ENCODE results near the gene SORCS3.

The SORCS3 gene

DNA sequence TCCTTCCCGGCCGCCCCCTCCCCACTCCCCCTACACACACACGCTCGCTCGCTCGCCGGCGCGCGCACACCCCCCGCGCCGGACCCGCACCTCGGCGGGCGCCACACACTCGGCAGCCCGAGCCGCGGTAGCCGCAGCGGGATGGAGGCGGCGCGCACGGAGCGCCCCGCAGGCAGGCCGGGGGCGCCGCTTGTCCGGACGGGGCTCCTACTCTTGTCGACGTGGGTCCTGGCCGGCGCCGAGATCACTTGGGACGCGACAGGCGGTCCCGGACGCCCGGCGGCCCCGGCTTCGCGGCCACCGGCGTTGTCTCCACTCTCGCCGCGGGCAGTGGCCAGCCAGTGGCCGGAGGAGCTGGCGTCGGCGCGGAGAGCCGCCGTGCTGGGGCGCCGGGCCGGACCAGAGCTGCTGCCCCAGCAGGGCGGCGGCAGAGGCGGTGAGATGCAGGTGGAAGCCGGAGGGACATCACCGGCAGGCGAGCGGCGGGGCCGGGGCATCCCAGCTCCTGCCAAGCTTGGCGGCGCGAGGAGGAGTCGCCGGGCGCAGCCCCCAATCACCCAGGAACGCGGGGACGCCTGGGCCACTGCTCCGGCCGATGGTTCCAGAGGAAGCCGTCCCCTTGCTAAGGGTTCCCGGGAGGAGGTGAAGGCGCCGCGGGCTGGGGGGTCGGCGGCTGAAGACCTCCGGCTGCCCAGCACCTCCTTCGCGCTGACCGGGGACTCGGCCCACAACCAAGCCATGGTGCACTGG, at the start of gene SORCS3:
TSS of gene SORCS3 (plus strand) at position 104 of the 750 bp plus-strand sequence.
- DNase-seq (ENCODE audit: low read depth), result no peak

DNA sequence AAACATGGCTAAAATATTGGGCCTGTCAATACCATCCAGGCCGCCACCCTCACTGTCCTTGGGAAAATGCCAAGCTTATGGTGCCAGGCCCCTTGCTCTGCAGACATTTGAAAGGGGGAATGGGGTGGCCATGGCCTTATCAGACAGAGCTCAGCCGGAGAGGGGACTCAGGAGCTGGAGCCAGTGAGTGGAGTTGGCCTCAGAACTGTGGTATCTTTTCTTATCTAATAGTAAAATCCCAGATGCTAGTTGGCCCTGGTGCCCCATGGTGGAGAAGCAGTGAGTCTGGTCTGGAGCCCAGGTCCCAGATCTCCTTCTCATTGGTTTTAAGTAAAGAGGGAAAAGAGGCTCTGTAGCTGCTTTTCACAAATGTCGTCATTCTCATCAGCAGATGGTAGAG, 49.6 kb upstream of the SORCS3 start:
- no peak for DNase-seq (ENCODE audit: low read depth)

DNA sequence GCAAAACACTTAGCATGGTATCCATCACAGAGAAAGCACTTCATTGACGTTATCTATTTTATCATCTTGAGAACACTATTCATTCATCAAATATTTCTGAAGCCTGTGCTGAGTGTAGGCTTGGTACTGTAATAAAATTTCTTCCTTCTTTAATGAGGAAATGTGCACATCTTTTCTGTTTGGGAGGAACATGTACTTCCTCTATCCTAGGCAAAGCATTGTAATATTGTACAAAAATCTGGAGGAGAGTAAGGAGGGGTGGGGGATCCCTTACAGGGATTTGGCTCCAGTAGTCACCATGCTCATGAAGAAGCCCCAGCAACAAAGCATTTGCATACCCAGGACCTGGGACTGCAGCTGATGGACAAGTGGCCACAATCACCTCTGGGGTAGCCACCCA, 39.9 kb upstream of the SORCS3 start:
- DNase-seq (ENCODE audit: low read depth), result no peak

DNA sequence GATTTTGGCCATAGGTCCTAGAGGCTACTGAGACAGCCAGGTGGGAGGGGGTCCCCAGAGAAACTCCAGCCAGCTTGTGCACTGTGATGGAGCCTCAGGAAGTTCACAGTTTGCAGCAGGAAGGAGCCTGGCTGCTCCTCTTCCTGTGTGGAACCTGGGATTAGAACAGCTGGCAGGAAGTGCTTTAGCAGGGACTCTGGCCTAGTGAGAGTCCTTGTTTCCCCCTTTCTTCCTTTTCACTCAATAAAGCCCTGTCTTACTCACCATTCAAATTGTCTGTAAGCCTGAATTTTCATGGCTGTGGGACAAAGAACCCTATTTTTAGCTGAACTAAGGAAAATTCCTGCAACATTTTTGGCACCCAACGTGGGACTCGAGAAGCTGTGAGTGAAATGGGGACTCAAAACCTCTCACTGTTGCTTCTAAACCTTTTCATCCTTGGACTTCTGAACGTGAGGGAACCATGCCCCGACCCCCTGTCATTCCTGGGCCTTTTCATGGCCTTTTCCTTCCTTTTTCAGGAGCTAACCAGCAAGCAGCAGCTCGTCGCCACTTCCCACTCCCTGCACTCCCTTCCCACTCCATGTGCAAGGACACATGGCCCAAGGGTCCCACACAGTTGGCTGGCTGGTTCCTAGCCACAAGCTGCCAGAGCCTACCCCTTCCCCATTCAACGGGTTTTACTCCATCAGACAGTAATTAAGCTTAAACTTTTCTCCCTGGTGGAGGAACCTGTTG, 32.8 kb upstream of the SORCS3 start:
- no peak for DNase-seq (ENCODE audit: low read depth)

DNA sequence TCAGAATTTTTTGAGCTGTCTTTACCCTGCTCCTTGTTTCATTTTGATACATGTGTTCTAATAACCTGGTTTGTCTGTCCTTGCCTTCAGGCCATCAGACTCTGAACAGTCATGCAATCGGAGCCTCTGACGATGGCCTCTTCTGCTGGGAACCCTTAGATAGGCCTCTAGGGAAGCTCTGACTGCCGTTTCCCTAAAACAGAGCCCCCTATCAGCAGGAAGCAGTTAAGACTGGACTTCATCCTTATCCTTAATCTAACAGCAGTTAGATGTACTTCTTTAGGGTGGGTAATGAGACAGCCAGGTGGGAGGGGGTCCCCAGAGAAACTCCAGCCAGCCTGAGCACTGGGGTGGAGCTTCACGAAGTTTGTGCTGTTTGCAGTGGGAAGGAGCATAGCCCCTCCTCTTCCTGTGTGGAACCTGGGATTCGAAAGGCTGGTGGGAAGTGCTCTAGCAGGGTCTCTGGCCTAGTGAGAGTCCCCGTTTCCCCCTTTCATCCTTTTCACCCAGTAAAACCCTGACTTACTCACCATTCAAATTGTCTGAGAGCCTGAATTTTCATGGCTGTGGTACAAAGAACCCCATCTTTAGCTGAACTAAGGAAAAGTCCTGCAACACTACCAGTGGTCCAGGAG, 28.4 kb upstream of the SORCS3 start:
- DNase-seq (ENCODE audit: low read depth), result no peak

DNA sequence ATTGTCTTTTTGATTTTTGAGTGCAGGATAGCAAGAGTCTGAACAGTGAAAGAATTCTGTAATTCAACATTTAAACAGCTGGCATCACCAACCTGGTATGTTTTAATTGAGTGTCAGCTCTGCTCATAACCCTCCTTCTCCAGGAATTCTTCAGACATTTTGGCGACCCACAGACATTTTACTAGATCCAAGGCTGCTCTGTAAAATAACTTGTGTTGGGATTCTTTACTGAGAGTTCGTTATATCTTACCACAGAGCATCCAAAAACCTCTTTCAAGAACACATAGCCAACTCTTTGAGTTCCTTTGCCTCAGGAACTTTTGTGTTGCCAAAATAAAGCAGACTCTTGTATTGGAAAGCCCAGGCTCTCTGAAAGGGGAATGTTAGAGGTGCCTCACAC, 27.7 kb upstream of the SORCS3 start:
- DNase-seq (ENCODE audit: low read depth), result no peak

DNA sequence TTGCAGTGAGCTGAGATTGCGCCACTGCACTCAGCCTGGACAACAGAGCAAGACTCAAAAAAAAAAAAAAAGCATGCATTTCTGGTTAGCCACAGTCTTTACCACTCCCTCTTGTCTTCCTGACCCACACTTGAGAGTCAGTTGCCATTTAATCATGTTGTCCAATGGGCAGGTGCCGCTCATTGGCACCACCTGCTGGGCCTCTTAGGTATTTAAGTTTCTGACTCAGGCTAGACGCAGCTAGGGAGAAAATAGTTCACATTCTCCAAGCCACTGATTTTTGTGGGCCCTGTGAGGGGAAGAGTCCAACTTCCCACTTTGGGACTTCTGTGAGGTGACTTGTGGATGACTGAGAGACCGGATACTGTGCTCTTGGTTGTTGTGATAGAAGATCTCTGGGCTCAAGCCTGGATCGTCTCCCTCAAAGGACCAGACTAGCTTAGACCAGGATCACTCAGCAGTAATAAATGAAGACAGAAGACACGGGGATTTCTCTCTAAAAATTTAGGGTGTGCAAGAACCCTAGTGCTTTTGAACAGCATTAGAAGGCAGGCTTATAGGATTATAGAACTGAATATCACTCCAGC, 26.8 kb upstream of the SORCS3 start:
- DNase-seq (ENCODE audit: low read depth), result no peak

DNA sequence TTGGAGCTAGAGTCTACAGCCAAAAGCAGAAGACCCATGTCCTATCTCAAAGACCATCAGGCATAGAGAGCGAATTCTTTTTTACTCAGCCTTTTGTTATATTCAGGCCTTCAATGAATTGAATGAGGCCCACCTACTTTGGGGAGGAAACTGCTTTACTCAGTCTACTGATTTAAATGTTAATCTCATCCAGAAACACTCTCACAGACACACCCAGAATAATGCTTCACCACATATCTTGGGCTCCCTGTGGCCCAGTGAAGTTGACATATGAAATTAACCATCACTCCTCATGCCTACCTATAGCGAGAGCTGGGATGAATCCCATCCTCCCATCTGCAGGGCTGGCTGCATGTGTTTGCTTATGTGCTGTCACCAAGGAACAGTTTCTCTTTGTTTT, 26.0 kb upstream of the SORCS3 start:
- no peak for DNase-seq (ENCODE audit: low read depth)

DNA sequence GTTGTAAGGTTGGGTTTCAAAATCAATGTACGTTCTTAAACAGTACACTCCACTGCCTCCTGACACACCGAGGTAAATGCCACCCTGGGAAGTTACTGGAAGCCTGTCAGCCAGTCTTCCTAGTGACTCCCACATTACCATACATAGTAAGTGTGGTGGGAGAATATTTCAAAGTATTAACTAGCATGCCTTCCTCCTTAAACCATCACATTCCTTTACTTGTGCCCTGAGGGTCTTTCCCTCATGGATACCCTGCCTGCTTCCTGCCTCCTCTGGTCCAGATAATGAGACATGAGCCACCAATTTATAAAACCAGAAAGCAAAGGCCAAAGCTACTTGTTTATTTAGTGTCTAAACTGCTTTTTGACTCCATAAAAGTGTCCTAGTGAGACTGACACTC, 23.3 kb upstream of the SORCS3 start:
- DNase-seq (ENCODE audit: low read depth), result no peak

DNA sequence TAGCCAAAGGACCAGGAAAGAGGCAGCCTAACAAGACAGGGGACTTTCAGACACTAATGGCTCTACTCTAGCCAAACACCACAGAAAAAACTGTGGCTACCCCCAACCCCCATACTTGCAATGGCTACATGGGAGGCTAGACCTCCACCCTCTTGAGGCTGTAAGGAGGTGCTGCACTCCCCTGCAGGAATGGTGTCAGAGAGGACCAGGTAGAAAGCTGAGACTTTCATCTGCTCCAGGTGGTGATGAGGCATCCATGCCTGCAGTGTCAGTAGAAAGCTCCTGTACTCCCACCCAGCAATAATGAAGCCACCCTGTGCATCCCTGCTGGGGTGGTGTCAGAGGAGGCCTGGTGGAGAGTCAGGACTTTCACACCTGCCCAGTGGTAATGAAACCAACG, 18.9 kb upstream of the SORCS3 start:
- DNase-seq (ENCODE audit: low read depth), result no peak

DNA sequence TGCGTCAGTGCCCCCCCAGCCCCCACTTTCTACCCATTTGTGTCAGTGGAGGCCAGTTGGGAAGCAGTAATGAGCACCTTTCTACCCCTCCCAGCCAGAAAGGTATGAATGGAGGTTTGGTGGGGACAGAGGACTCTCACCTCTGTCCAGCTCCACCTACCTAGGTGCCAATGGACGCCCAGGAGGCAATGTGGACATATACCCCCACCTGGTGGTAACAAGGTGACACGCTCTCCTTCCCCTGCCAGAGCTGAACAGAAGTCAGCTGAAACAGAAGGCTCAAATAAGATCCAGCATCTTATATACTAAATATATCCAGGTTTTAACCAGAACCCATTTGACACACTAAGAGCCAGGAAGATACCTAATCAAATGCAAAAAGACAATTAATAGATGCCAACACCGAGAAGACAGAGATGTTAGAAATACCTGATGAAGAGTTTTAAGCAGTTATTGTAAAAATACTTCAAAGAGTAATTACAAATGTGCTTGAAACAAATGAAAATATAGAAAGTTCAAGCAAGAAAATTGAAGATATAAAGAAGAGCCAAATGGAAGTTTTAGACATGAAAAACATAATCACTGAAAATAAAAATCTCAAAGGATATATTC, 18.4 kb upstream of the SORCS3 start:
- DNase-seq (ENCODE audit: low read depth), result no peak

DNA sequence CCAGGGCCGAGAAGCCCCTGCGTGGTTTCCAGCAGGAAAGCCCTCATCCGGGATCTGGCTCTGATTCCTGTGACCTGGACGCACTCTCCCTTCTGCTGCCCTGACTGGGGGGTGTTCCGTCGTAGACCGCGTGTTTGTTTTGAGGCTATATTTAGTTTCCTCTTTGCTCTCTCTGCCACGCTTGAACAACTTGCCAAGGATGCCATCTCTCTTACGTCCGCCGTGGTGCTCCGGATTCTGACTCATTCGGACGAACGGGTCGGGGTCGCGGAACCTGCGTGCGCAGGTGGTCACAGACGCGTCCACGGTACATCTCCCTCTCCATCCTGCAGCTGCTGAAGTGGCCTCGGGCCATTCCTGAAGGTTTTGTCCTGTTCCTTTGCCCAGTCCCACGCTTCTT, 10.4 kb upstream of the SORCS3 start:
- DNase-seq (ENCODE audit: low read depth), result no peak

DNA sequence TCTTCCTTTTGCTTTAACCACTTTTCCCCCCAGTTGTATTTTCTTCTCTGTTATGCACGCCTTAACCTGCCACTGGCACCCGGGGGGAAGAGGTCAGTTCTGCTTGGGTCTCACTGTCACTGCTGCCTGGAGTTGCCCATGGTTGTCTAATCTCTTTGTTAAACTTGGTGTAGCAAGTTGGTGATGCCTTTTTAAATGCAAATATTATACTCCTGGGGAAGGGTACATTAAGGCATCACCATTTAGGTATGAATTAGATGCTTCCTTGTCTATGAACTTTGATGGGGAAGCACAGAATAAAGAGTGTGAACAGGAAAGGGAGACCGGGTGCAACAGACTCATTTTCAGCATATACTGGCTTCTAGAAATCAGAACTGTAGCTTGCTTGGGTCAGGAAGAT, 9.1 kb upstream of the SORCS3 start:
- no peak for DNase-seq (ENCODE audit: low read depth)

DNA sequence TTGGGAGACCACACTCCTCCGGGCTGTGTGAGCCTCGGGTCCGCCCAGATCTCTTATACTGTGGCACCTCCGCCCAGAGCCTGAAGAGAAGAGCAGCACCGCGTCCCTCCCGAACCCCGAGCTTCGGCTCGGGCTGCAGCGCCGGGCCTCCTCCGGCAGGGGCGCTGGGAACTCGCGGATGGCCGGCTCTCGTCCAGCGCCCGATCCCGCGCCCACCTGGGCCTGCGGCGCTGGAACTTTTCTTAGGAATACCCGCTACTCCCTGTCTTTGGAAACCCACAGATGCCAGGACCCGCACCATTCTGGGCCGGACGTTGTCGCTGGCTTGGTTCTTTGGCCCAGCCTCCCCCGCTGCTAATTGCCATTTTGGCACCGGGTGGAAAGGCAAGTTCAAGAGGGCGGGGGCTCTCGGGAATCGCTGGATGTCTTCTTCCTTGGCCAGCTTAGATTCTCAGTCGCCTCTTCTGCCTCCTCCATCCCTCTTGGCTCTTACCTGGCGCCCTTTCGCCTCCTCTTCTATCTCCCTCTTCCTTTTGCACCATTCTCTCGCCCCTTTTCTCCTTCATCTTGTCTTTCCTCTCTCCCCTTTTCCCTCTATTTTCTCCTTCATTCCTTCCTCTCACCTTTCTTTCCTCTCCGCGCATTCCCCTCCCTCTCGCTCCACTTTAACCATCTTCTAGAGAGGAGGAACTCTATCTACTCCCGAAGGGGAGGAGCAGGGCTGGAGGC, 2.1 kb upstream of the SORCS3 start:
- no peak for DNase-seq (ENCODE audit: low read depth)

DNA sequence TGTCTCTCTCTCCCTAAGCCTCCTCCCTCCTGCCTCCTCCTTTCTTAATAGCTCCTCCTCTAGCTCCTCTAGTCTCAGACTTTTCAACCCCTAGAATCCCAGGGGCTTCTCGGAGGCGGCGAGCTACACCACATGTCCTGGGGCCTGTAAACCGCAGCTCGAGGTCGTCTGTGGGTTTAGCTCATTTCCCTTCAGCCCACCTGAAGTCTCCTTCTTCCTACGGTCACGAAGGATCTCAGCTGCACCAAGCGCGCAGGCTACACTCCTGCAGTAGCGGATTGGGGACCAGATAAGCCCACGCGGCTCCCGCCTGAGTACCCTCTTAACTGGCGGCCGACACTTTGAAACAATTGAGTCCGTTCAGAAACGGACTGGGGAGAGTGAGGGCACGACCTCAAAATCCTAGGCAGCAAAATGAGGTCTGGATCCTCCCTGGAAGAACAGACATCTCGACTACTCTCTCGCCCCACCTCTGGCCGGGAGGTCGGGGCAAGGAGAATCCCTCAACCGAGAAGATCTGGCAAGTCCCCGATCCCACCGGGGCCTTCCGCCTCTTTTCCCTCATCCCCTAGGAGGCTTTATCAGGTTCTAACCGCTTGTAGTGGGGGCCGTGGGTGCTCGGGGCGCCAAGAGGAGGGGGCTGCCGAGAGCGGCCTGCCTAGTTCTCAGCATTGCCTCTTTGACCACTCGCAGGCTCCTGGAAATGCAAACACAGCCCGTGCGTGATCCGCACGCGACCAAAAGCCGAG, 1.3 kb upstream of the SORCS3 start:
- DNase-seq (ENCODE audit: low read depth), result no peak

DNA sequence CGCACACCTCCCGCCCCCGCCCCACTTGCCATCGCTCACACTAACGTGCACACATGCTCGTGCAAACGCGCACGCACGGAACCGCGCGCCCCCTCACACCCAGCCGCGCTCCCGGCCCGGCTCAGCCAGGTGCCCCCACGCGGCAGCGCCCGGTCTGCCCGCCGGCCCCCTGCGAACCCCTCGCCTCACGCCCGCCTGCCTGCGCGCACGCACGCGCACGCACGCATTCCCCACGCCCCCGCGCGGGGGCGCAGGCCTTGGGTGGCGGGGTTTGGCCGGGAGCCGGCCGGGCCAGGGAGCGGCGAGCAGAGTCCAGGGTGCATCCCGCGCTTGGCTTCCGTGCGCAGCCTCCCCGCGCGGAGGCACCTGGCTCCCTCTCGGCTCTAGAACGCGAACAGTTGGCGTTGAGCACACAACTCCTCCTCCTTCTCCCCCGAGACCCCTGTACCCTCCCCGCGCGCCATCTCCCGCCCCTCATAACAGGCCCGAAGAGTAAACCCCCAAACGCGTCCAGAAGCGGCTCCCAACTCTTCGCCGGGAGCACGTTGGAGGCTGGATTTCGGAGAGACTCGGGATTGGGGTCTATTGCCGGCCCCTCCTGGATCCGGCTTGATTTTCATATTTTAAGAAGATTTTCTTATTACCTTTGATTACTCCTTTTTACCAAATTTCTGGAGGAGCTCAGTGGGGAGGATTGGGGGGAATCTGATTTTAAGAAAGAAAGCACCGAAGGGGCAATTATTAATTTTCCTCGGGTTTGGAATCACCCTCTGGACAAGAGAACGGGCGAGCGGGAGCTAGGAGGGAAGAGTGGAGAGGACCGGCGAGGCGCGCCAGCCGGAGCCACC, 527 bp upstream of the SORCS3 start:
- DNase-seq (ENCODE audit: low read depth), result no peak

DNA sequence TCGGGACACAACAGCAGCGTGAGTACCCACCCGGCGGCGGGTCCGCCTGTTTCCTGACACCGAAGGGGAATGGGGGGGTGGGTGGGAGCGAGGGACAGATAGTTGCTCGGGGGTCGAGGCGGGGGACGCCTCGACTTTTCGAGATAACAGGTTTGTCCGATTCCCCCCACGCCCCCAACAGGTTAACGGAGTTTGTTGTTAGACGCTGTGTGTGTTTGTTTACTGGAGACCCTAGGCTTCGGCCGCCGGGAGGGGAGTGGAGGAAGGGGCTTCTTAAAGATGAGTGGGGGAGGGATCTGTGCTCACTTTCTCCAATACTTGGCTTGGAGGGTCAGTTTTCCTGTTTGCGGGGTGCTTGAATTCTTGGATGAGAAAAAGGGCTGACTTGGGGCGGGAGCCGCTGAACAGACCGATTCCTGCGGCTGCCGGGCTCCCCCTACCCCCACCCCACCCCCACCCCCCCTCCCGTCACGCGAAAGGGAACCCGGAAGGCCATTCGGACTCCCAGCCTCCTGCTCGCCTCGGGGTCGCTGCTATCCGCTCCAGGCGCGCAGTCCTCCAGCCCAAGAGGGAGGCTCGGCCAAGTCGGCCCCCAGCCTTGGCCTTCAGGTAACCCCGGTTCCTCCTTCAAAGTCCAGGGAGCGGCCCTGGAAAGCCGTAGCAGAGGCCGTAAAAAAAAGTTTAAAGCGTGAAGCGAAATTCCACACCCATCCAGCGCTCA, 1.0 kb downstream of the SORCS3 start:
- DNase-seq (ENCODE audit: low read depth), result no peak

DNA sequence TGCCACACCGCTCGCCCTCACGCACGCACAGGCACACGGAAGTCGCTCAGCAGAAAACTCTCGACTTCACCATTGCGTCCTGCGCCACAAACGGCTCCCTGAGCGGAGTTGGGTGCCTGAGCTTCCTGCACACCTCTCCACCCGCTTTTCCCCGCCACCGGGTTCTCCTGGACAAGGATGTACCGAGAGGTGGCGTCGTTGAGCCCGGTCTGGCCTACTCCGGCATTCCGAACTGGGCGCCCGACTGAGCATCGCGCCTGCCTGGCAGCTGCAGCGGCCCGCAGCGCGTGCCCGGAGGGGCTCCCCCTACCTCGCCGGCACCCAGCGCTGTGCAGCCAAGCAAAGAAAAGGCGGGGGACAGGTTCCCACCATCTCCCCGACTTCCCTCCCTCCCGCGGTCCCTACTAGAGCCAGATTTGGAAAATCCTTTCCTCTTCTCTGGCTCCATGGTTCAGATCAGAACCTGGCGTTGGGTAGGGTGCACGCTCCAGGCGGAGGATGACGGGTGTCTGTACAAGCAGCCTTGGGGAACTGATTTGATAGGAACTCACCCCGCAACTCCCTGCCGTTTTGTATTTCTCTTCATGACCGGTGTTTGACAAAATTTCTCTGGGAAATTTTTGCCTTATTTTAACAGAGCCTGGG, 1.7 kb downstream of the SORCS3 start:
- peak; percentile 2 for DNase-seq (ENCODE audit: low read depth)

DNA sequence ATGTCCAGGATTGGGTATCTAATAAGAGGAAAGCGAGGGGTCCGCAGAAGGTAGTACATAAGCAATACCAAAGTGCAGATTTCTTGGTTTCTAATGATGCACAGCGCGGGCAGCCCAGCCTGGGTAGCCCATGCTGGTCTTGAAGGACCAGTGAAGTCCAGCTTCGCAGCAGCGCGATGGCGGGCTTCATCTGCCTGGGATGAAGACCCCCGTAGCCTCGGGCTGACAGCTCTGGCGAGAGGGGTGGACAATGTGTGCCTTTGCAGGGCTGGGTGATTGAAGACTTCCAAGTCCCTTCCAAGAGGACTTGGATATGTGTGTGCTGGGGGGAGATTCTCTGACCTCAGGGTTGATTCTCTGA, 2.2 kb downstream of the SORCS3 start:
- no peak for DNase-seq (ENCODE audit: low read depth)
